ENCODE results near the gene VWCE. TPM values are rescaled to one million over a fixed set of nuclear protein-coding genes. Genes with fewer than 3 reads are reported as not detected.

Gene VWCE
- total and polyA plus RNA-seq, 8 donors: 0.16 to 0.90 (median 0.36) TPM

- 84 to 86% methylated on average over 15 of the region's 15 CpGs for WGBS, 2 donors
- peaks cover 17 to 25% (median 18%) of the 10 kb centered on the region in 3 donors for H3K4me1 ChIP-seq
- no peak overlapping the region for H3K27ac ChIP-seq
- no peak for TF ChIP-seq CTCF (IDR thresholded peaks at IDR 0.05)
- H3K9me3 ChIP-seq: no peaks in the 10 kb centered on the region
- FAIRE-seq (no peak), ATAC-seq (no peak), DNase-seq (no peak)
- no peak overlapping the region for H3K4me3 ChIP-seq
- intact Hi-C loops (cut with DNase I): loop anchor here in 2 of 3 donors (5.0 kb wide), 2 partner anchors 44 to 49 kb away; no protein-coding TSS in a partner anchor
- no peaks in the 10 kb centered on the region for H3K36me3 ChIP-seq
- H3K27me3 ChIP-seq: no peaks in the 10 kb centered on the region
Observed at GRCh38 chr11:61337706-61338470, 42.8 kb upstream of the VWCE start.

GRCh38 chr11:61336171-61336935 is 41.2 kb upstream of the VWCE start:
- ATAC-seq (peak; percentile 67 to 82 (median 78)), DNase-seq (peak; percentile 64 to 93 (median 87)), FAIRE-seq (no peak)
- TF ChIP-seq CTCF (IDR thresholded peaks at IDR 0.05): peak; percentile 95 to 96 (median 96)
- H3K9me3 ChIP-seq: no peaks in the 10 kb centered on the region
- no peaks in the 10 kb centered on the region for H3K27me3 ChIP-seq
- no peak overlapping the region for H3K4me3 ChIP-seq
- peak overlapping the region in 3 of 4 donors; percentile 60 to 63 (median 63) for H3K27ac ChIP-seq
- peaks cover 20 to 32% (median 23%) of the 10 kb centered on the region in 3 donors for H3K4me1 ChIP-seq
- intact Hi-C loops (cut with DNase I): loop anchor here in 2 of 3 donors (5.0 kb wide), 2 partner anchors 46 to 51 kb away; no protein-coding TSS in a partner anchor
- no peaks in the 10 kb centered on the region for H3K36me3 ChIP-seq
- WGBS, 2 donors: 27% methylated on average over 8 of the region's 8 CpGs

- Histone ChIP-seq H3K27me3 (no peaks in the 10 kb centered on the region), H3K9me3 (no peaks in the 10 kb centered on the region), H3K4me1 (peaks cover 22 to 36% (median 27%) of the 10 kb centered on the region in 3 donors), H3K36me3 (no peaks in the 10 kb centered on the region), H3K4me3 (no peak overlapping the region), H3K27ac (peak overlapping the region in 2 of 4 donors; percentile 63)
- ATAC-seq: no peak
- no peak for DNase-seq
- no peak for TF ChIP-seq CTCF (IDR thresholded peaks at IDR 0.05)
- intact Hi-C loops (cut with DNase I): loop anchor here in 2 of 3 donors (5.0 kb wide), 2 partner anchors 47 to 52 kb away; no protein-coding TSS in a partner anchor
- WGBS, 2 donors: 29 to 38% methylated on average over 1 of the region's 1 CpG
- FAIRE-seq: no peak
Observed at GRCh38 chr11:61335355-61335710, 40.2 kb upstream of the VWCE start.

- H3K4me3 ChIP-seq: no peak overlapping the region
- H3K27ac ChIP-seq: peak overlapping the region in 2 of 4 donors; percentile 63
- no peak for FAIRE-seq
- TF ChIP-seq CTCF (IDR thresholded peaks at IDR 0.05): no peak
- ATAC-seq: peak in 2 of 4 donors; percentile 9 to 25
- DNase-seq: peak in 1 of 6 donors; percentile 42
- no peaks in the 10 kb centered on the region for H3K27me3 ChIP-seq
- no peaks in the 10 kb centered on the region for H3K36me3 ChIP-seq
- H3K9me3 ChIP-seq: no peaks in the 10 kb centered on the region
- WGBS, 2 donors: 63 to 66% methylated on average over 16 of the region's 16 CpGs
- H3K4me1 ChIP-seq: peaks cover 22 to 36% (median 27%) of the 10 kb centered on the region in 3 donors
- intact Hi-C loops (cut with DNase I): loop anchor here in 2 of 3 donors (5.0 kb wide), 2 partner anchors 48 to 53 kb away; no protein-coding TSS in a partner anchor
Observed at GRCh38 chr11:61334434-61335354, 39.6 kb upstream of the VWCE start.

Measured in pancreas (tissue), 10 donors.